CD4-positive, alpha-beta T cell treated with Interleukin-21 for 1 hour (primary cell): ENCODE results near the gene DHFR2.
A peak's percentile ranks its signal among the peaks of the same experiment; 100 is the strongest.
"Not testable (repeated sequence)": the region's sequence is repeated elsewhere in the genome, so short reads cannot be mapped to it uniquely, and the experiment has no call there.

Experiments
- DNase-seq: peaks from one replicate; pipeline ENCODE4 v3.0.0-alpha.2; 2020

The DHFR2 gene

DNA sequence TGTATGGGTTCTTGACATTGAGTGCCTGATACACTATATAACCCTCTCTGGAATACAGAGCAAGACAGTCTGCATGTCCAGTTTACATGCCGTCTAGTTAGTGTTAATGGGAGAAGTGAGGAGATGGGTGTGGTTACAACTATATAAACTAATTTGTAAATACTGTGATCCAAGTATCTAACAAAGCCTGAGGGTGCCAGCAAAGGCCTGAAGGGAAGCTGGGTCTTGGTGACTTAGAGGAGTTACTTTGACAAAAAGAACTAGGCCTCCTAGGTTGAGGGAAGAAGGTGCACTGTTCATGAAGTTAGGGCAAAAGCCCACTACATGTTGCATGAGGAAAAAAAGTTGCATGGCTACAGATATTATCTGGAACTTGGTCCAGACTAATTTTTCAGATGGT, 2.4 kb upstream of the DHFR2 start:
- DNase-seq: no peak

DNA sequence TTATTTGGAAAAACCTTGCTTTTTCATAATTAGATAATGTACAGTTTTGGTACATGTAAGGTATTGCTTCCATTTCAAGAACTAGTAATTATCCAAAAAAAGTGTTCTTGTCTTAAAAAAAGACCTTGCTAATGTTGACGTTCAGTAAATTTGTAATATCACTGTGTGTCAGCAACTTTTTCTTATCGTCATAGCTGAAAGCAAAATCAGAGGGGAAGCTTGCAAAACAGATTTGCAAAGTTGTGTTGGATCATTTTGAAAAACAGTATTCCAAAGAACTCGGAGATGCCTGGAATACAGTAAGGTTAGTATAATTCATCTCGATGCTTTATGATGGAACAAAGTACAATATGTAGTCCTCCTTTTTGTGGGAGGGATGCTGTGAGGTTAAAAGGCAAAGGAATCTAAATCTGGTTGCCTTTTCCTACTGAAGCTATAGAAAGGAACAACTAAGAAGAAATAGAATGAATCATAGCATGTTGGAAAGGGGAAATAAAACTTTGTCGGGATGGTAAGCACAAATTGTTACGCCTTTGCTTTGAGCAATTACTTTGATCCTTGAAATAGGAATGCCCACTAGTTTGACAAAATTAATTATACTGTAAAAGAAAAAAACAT, 1.6 kb upstream of the DHFR2 start:
- no peak for DNase-seq

DNA sequence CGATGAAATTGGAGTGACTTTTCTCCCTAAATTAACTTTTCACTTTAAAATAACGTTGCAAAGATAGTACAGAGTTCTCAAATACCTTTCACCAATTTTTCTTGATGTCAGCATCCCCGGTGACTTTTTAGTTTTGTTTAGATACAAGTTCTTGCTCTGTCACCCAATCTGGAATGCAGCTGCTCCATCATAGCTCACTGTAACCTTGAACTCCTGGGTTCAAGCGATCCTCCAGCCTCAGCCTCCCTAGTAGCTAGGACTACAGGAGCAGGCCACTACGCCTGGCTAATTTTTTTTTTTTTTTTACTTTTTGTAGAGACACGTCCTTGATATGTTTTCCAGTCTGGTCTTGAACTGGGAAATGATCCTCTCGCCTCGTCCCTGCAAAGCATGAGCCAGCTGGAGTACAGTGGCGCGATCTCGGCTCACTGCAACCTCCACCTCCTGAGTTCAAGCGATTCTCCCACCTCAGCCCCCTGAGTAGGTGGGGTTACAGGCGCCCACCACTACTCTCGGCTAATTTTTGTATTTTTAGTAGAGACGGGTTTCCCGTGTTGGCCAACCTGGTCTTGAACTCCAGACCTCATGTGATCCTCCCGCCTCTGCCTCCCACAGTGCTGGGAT, 892 bp upstream of the DHFR2 start:
- DNase-seq: peak; percentile 22

DNA sequence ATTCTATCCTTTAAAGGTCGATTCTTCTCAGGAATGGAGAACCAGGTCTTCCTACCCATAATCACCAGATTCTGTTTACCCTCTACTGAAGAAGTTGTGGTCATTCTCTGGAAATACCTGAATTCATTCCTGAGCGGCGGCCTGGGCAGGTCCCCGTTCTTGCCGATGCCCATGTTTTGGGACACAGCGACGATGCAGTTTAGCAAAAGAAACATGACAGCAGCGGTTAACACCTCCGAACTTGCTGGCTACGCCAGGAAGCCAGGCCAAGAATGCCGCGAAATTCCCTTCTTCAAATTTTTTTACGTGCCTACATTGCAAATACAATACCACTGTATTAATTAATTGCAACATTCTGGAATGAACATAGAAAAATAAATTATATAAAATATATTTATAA, 1.4 kb downstream of the DHFR2 start:
- no peak for DNase-seq

DNA sequence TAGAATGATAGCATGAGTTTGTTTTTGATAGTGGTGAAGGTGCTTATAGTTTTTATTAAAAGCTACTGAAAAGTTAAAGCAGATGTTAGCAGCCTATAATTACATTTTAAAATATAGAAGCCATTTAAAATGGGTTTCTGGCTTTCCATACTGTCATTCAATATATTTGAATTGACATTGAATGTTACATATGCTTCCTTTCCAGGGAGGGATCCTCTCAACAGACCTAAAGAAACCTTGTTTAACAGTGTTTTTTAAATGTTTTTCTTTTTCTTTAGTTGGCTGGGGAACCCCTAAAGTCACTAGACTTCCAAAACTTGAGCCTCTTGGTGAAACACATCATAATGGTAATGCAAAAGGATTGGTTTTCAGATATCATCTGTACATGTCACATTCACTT, 12.2 kb downstream of the DHFR2 start:
- no peak for DNase-seq

DNA sequence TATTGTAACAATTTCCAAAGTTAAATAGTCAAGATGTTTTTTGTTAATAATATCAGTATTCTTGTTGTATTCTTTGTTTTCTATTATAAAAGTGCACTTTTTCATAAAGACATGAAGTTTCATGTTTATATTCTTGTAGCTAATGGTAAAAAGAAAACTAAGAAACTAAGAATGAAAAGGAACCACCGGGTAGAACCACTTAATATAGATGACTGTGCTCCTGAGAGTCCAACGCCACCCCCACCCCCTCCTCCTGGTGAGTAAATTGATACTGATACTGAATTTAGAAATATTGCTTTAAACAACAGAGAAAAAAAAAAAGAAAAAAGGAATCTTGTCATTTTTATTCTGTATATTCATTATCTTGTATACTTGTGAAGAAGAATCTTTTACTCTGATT, 13.4 kb downstream of the DHFR2 start:
- no peak for DNase-seq

DNA sequence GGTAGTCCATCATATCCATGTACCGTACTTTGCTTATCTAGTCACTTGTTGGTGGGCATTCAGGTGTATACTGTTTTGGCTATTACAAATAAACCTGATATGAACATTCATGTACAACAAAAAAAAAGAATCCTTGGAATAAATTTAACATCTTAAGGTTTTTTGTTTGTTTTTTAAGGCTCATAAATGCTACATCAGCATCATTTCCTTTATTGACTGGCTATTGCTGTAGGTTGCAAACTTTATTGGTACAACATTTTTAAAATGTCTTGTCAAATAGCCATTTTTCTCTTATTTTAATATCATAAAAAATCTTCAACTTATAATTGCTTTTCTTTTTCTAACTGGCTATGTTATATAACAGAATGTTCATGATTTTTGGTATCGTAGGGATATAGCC, 16.2 kb downstream of the DHFR2 start:
- DNase-seq: no peak

DNA sequence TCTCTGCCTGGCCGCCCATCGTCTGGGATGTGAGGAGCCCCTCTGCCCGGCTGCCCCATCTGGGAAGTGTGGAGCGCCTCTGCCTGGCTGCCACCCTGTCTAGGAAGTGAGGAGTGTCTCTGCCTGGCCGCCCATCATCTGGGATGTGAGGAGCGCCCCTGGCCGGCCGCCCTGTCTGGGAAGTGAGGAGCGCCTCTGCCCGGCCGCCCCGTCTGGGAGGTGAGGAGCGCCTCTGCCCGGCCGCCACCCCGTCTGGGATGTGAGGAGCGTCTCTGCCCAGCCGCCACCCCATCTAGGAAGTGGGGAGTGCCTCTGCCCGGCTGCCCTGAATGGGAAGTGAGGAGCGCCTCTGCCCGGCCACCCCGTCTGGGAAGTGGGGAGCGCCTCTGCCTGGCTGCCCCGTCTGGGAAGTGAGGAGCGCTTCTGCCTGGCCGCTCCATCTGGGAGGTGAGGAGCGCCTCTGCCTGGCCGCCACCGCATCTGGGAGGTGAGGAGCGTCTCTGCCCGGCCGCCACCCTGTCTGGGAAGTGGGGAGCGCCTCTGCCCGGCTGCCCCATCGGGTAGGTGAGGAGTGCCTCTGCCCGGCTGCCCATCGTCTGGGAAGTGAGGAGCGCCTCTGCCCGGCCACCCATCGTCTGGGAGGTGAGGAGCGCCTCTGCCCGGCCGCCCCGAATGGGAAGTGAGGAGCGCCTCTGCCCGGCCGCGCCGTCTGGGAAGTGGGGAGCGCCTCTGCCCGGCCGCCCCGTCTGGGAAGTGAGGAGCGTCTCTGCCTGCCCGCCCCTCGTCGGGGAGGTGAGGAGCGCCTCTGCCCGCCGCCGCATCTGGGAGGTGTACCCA, 18.4 kb downstream of the DHFR2 start:
- DNase-seq: not testable (repeated sequence)

DNA sequence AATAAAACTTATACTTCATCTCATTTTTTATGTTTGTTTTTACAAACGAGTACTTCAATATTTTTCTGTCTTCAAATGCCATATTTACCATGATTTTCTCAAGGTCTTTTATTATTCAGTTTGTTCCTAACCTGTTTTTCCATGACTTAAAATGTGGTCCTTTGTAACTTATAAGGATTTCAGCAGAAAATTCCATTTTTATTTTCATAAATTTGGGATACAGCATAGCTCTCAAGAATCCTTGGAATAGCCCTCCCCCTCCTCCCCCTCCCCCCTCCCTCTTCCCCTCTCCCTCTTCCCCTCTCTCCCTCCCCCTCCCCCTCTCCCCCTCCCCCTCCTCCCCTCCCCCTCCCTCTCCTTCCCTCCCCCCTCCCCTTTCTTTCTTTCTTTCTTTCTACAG, 19.4 kb downstream of the DHFR2 start:
- no peak for DNase-seq

DNA sequence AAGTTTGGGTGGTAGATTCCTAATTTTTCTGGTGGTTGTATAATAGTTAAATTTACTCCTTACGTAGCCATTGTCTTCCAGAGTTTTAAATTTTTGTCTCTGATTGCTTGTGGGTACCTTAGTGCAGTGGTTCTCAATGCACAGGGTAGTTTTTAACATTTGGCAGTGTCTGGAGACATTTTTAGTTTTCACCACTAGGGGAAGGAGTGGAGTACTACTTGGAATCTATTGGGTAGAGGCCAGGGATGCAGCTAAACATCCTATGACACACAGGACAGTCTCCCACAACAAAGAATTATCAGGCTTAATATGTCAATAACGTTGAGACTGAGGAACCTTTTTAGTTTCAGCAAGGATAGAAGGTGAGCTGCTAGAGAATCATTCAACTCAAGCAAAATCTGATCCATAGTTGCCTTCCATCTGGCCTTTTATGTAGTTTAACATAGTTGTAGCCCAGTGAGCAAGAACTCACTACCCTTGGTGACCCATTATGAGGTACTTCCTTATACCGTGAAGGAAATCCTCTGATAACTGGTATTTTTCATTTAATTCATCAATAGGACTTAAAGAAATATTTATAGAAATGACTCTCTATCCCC, 25.7 kb downstream of the DHFR2 start:
- peak; percentile 20 for DNase-seq

DNA sequence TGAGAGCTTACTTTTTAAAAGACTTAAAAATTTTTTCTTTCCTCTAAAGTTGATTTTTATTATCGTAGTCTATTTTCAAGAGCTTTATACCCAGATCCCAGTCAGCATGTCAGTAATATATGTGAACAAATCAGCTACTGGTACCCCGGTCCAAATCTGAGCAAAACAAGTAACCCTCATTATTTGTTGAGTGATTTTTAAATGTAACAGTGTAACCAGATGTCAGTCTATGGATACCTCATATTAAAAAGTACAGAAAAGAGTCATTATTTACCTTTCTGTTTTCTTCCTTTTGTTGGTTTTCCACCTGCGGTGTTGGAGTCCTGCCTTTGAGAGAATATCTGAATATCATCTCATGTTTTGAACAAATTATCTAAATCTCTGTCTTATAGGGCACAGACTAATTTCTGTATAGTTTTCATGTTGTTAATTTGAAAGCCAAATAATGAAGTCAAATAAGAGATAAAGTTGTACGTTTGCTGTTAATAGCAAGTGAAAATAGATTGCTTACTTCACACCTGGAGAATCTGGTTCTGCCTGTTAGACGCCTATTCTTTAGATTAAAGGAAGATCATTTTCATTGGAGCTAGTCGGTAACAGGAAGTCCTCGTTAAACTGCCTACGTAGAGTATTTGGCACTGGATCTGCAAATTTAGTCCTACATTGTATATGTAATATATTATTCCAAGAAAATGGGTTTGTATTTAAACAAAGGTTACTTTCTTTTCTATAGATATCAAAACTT, 34.5 kb downstream of the DHFR2 start, which contains the start of gene STX19:
STX19 (minus strand) TSS at position 505 of the 745 bp plus-strand sequence. CDS start 13,328 bp downstream, outside the sequence.
- DNase-seq: no peak

DNA sequence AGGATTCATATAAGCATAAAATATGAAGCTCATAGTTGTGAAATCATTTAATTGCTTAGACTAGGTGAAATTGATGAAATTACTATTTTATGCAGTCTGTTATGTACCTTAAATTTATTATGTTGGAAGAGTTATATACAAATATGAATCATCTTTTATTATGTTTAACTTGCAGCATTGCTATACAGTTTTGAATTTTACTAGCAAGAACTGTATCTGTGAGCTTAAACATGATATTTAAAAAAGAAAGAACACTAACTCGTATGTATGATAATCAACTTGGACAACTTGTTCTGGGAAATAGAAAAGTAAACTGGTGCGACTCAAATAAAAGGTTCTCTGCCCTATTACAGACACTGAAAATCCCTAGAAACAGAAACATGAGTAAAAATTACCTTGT, 36.1 kb downstream of the DHFR2 start:
- no peak for DNase-seq

DNA sequence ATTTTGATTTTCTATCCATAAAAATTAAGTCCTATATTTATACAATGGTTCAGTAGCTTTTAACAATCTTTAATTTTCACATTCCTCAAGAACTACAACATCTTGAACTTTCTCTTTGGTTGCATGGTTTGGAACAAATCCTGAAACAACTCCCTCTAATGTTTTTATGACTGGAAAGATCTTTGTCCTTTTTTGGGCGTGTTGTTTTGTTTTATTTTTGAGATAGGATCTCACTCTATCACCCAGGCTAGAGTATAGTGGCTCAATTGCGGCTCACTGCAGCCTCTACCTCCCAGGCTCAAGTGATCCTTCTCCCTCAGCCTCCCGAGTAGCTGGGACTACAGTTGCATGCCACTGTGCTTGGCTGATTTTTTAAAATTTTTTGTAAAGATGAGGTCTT, 38.3 kb downstream of the DHFR2 start:
- DNase-seq: no peak

DNA sequence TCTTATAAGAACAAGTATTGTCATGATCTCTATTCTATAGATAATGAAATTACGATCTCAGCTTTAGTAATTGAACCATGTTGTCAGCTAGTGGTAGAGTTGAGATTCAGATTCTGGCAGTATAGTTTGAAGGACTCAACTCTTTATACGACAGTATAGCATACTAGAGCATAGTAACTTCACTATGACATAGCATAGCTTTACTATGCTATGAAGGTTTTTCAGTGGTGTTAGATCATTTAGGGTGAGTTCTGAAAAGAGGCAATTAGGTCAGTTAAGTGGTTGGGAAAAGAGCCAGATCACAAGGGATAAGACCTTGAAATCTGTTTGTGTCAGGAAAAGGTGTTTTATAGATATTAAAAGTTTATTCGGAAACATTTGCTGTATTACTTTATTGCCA, 42.4 kb downstream of the DHFR2 start:
- DNase-seq: no peak

DNA sequence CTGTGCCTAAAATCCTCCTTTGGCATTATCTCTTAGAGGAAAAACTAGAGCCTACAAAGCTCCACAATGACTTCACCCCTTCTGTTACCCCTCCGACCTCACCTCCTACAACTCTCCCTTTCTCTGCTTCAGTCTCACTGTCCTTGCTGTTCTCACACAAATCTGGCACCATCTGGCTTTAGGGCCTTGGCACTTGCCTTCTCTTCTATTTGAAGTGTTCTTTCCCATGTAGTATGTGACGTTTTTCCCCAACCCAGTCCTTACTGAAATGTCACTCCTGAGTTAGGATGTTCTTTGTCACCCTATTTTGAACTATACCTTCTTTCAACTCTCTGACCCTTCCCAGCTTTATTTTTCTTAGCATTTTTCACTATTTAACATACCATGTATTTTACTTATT, 43.1 kb downstream of the DHFR2 start:
- no peak for DNase-seq

DNA sequence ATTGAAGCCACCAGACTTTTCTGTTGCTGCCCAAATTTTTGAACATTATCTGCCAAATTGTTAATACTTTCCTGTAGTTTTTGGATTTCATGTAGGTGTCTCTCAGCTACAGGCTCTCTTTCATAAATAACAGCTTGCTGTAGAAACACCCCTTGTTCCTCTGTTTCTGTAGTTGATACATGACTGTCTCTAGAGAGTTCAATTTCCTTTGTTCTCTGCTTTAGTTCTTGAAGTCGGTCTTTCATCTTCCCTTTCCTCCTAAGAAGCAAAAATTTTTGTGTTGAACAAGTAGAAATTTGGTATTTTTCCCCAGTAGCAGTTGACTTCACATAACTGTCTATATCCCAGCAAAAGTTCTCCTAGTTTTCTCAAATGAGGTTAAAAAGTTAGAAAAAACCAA, 47.7 kb downstream of the DHFR2 start:
- DNase-seq: no peak

DNA sequence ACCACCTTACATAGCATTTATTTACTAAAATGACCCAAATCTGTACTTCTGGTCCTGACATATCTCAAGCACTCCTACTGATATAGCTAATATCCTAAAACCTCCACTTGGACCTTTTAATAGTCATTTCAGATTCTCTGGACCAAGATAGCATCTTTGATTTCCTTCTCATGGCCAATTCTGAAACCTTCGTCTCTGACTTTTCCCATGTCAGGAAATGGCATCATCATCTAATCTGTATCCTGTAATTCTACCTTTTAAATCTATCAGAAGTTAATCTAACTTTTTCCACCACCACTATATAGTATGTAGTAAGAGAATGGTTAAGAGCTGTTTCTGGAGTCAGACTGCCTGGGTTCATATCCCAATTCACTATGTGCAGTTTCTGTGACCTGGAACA, 50.5 kb downstream of the DHFR2 start:
- no peak for DNase-seq

DNA sequence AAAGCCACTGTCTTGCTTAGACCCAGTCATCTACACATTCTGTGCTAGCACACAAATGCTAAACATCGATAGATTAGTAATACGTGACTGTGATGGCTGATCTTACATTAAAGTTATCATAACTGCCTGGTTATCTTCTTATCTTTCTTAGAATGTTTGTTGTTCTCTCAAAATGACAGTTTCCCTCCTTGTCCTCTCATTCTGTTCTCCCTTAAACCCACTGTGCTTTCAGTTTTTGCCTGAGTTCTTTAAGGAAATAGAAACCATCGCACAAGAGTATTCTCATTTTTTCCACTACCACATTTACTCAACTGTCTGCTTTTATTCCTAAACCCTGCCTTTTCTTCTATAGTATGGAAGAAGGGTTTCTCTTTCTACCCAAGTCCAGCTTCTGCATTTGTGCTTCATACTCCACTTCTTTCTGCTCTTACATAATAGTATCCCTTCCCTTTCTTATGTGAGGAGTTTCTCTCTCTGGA, 51.4 kb downstream of the DHFR2 start:
- DNase-seq: no peak

DNA sequence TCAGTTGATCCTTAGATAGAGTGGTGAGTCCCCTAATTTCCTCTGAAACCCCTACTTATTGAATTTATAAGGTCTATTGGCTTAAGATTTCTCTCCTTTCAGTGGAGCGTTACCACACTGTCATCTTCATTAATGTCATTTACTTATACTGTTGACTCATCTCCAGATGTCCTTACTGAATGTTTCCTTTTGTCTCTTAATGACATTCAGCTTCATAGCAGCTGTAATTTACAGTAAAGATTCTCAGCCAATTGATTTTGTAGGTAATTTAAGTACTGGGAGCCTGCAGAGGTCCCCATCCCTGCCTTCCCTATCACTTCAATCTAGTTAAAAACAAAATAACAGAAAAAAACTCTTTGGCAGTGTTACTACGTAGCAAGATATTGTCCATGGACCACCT, 53.1 kb downstream of the DHFR2 start:
- no peak for DNase-seq

DNA sequence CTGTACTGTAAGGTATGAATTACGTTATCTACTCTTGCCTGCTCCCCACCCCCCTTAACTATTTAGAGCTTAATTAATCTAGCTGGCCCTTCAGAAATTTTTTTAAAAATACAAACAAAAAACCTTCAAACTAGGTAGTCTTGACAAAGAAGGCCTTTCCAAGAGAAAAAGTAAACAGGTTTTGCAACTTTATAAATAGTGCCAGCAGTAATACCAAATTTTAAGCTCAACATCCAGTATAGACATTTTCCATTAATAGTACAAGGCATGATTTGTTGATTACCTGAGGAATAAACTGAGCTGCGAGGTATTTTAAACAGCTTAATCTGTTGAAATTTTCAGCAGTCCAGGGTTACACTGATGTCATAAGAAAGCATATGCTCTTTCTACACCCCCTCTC, 54.5 kb downstream of the DHFR2 start:
- no peak for DNase-seq
